Measurements from ENCODE around the gene ANKRD13B.

- TF ChIP-seq CTCF (IDR thresholded peaks at IDR 0.05) (no peak), POLR2A (IDR thresholded peaks at IDR 0.05) (no peak)
Measured at GRCh38 chr17:29645515-29646051, 52.7 kb downstream of the ANKRD13B start.
